ENCODE results near the gene CHURC1.
A peak's percentile ranks its signal among the peaks of the same experiment; 100 is the strongest.

Gene CHURC1

GRCh38 chr14:64914237-64915028 lies at the start of gene CHURC1:
Gene CHURC1, plus strand, starts transcription at chr14:64914455. Its CDS starts 41 bp downstream, at chr14:64914496.
- DNase-seq (ENCODE audit: low read depth), result peak; percentile 98
- peak within 1 kb of the TSS; percentile 95 for H3K4me3 ChIP-seq (ENCODE audit: low read depth, low read length)

GRCh38 chr14:64865109-64865508 lies 49.1 kb upstream of the CHURC1 start:
- DNase-seq (ENCODE audit: low read depth), result no peak
- no peak overlapping the region for H3K4me3 ChIP-seq (ENCODE audit: low read depth, low read length)
- TF ChIP-seq CTCF (conservative IDR thresholded peaks at IDR 0.05; ENCODE audit: low read depth, low read length), result no peak

More at GRCh38 chr14:64914237-64915028, at the start of gene CHURC1:
- no peak for TF ChIP-seq CTCF (conservative IDR thresholded peaks at IDR 0.05; ENCODE audit: low read depth, low read length)

- no peak for DNase-seq (ENCODE audit: low read depth)
- no peak for TF ChIP-seq CTCF (conservative IDR thresholded peaks at IDR 0.05; ENCODE audit: low read depth, low read length)
Observed at GRCh38 chr14:64865992-64866391, 48.3 kb upstream of the CHURC1 start.

GRCh38 chr14:64867182-64867581 lies 47.1 kb upstream of the CHURC1 start:
- TF ChIP-seq CTCF (conservative IDR thresholded peaks at IDR 0.05; ENCODE audit: low read depth, low read length), result no peak
- DNase-seq (ENCODE audit: low read depth), result no peak
- H3K4me3 ChIP-seq (ENCODE audit: low read depth, low read length), result no peak overlapping the region

More at GRCh38 chr14:64865992-64866391, 48.3 kb upstream of the CHURC1 start:
- no peak overlapping the region for H3K4me3 ChIP-seq (ENCODE audit: low read depth, low read length)

GRCh38 chr14:64868379-64868778 lies 45.9 kb upstream of the CHURC1 start:
- no peak for DNase-seq (ENCODE audit: low read depth)
- no peak overlapping the region for H3K4me3 ChIP-seq (ENCODE audit: low read depth, low read length)
- TF ChIP-seq CTCF (conservative IDR thresholded peaks at IDR 0.05; ENCODE audit: low read depth, low read length), result no peak

- TF ChIP-seq CTCF (conservative IDR thresholded peaks at IDR 0.05; ENCODE audit: low read depth, low read length), result no peak
- no peak overlapping the region for H3K4me3 ChIP-seq (ENCODE audit: low read depth, low read length)
- no peak for DNase-seq (ENCODE audit: low read depth)
Observed at GRCh38 chr14:64868841-64869240, 45.4 kb upstream of the CHURC1 start.

GRCh38 chr14:64870160-64870559 lies 44.1 kb upstream of the CHURC1 start:
- no peak for TF ChIP-seq CTCF (conservative IDR thresholded peaks at IDR 0.05; ENCODE audit: low read depth, low read length)
- H3K4me3 ChIP-seq (ENCODE audit: low read depth, low read length), result no peak overlapping the region
- no peak for DNase-seq (ENCODE audit: low read depth)
